ENCODE data around the gene GPRC5D.

Gene GPRC5D

DNA sequence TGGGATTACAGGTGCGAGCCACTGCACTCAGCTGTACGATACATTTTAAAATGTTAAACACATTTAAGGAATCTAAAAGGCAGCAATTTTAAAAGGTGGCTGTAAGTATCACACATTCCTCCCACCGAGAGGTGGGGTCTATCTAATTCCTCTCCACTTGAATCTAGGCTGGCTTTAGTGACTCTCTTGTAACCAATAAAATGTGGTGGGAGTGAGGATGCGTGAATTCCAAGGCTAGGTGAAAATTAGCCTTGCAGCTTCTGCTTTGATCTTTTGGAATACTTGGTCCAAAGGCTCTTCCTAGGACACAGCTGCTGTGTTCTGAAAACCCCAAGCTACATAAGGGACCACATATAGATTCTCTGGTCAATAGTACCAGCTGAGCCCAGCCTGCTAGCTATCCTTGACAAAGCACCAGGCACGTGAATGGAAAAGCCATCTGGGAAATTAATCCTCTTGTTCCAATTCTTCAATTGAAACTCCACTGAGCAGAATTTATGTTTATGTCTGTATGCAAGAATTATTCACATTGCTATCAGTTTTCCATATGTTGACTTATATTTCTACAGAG is 8.8 kb upstream of the GPRC5D start:
- TF ChIP-seq POLR2AphosphoS5 (IDR thresholded peaks at IDR 0.05; ENCODE audit: low read depth, low read length) (no peak), POLR2A (IDR thresholded peaks at IDR 0.05; ENCODE audit: low read depth, low read length) (no peak), PAX5 (IDR thresholded peaks at IDR 0.05; ENCODE audit: insufficient read depth, low read length, severe bottlenecking) (no peak), TAF1 (IDR thresholded peaks at IDR 0.05; ENCODE audit: low read depth, low read length) (no peak), SPI1 (IDR thresholded peaks at IDR 0.05; ENCODE audit: low read depth, low read length) (no peak), POU2F2 (IDR thresholded peaks at IDR 0.05; ENCODE audit: low read depth, low read length) (no peak)
- DNase-seq (ENCODE audit: insufficient read length, low spot score), result no peak
- FAIRE-seq, result no peak

- DNase-seq (ENCODE audit: insufficient read length, low spot score) (no peak), FAIRE-seq (no peak)
- TF ChIP-seq PAX5 (IDR thresholded peaks at IDR 0.05; ENCODE audit: insufficient read depth, low read length, severe bottlenecking), result no peak
- TF ChIP-seq TAF1 (IDR thresholded peaks at IDR 0.05; ENCODE audit: low read depth, low read length), result no peak
- TF ChIP-seq SPI1 (IDR thresholded peaks at IDR 0.05; ENCODE audit: low read depth, low read length), result no peak
- TF ChIP-seq POLR2AphosphoS5 (IDR thresholded peaks at IDR 0.05; ENCODE audit: low read depth, low read length), result no peak
- no peak for TF ChIP-seq POLR2A (IDR thresholded peaks at IDR 0.05; ENCODE audit: low read depth, low read length)
- TF ChIP-seq POU2F2 (IDR thresholded peaks at IDR 0.05; ENCODE audit: low read depth, low read length), result no peak
Observed at GRCh38 chr12:12958886-12959285, 6.9 kb upstream of the GPRC5D start.

DNA sequence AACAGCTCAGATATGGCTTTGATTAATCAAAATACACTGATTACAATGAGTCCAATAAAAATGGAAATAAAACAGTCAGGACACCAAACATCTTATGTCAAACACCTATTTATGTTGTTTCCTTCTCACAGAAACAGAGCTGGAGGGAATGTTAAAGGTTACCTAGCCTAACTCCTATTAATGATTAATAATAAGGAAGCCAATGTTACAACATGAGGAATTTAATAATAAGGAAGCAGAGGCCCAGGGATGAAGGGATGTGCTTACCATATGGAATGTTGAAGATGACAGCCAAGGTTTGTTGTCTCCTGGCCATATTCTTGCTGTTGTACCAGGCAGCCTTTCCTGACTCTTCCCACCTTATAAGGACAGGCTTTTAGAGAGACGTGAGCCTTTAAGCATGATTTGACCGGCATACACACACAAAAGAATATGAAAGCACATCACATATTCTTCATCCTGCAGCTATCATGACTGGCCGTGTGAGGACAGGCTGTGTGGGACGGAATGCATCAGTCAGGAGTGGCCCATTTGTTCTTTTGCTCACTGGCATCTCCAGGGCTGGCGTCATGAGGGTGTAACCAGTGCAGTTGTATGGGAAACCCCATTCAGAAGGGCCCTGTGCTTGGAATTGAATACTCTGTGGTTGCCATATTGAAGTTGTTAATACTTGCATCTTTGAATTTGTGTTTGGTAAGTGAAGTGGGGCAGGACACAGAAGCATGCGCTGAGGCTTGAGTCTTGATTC is 3.1 kb upstream of the GPRC5D start:
- FAIRE-seq (no peak), DNase-seq (ENCODE audit: insufficient read length, low spot score) (no peak)
- no peak for TF ChIP-seq SPI1 (IDR thresholded peaks at IDR 0.05; ENCODE audit: low read depth, low read length)

- TF ChIP-seq PAX5 (IDR thresholded peaks at IDR 0.05; ENCODE audit: insufficient read depth, low read length, severe bottlenecking) (no peak), POU2F2 (IDR thresholded peaks at IDR 0.05; ENCODE audit: low read depth, low read length) (no peak), TAF1 (IDR thresholded peaks at IDR 0.05; ENCODE audit: low read depth, low read length) (no peak), SPI1 (IDR thresholded peaks at IDR 0.05; ENCODE audit: low read depth, low read length) (no peak), POLR2A (IDR thresholded peaks at IDR 0.05; ENCODE audit: low read depth, low read length) (no peak), POLR2AphosphoS5 (IDR thresholded peaks at IDR 0.05; ENCODE audit: low read depth, low read length) (no peak)
- no peak for DNase-seq (ENCODE audit: insufficient read length, low spot score)
- no peak for FAIRE-seq
Observed at GRCh38 chr12:12954356-12954755, 2.4 kb upstream of the GPRC5D start.

DNA sequence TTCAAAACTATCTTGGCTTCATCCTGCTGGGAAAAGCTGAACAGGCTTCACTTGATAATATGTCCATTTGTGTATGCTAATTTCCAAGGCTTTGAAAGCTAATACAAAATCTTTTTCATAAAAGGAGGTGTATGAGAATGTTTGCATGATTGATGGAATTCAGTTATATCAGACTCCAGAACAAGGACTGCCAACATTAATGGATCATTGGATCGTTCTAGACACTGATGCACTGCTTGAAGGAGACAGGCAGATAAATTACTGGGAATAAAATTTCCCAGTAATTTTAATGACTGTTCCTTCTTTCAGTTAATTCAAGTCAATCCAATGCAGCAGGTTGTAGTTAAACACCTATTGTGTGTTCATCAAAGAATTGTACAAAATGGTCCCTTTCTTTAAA is 466 bp downstream of the GPRC5D start:
- TF ChIP-seq PAX5 (IDR thresholded peaks at IDR 0.05; ENCODE audit: insufficient read depth, low read length, severe bottlenecking) (no peak), SPI1 (IDR thresholded peaks at IDR 0.05; ENCODE audit: low read depth, low read length) (no peak), POU2F2 (IDR thresholded peaks at IDR 0.05; ENCODE audit: low read depth, low read length) (no peak), TAF1 (IDR thresholded peaks at IDR 0.05; ENCODE audit: low read depth, low read length) (no peak), POLR2A (IDR thresholded peaks at IDR 0.05; ENCODE audit: low read depth, low read length) (no peak), POLR2AphosphoS5 (IDR thresholded peaks at IDR 0.05; ENCODE audit: low read depth, low read length) (no peak)
- no peak for DNase-seq (ENCODE audit: insufficient read length, low spot score)
- no peak for FAIRE-seq

DNA sequence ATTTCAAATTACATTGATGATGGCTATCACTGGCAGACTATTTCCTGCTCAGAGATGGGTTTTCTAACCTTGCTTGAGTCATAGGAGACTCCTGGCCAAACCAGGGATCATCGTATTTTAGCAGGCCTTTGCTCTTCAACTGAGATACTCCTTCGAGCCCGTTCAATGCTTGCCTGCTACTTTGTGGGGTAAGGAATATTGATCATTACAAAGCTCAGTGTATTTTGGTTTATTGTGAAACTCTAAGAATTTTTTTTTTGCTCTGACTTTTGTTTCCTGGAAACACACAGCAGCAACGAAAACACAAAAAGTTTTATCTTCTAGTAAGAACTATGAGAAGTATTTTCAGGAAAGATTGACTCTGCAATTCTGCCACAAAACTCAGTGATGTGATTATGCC is 4.1 kb downstream of the GPRC5D start:
- TF ChIP-seq POLR2AphosphoS5 (IDR thresholded peaks at IDR 0.05; ENCODE audit: low read depth, low read length) (no peak), POU2F2 (IDR thresholded peaks at IDR 0.05; ENCODE audit: low read depth, low read length) (no peak)
- no peak for FAIRE-seq
- no peak for DNase-seq (ENCODE audit: insufficient read length, low spot score)

DNA sequence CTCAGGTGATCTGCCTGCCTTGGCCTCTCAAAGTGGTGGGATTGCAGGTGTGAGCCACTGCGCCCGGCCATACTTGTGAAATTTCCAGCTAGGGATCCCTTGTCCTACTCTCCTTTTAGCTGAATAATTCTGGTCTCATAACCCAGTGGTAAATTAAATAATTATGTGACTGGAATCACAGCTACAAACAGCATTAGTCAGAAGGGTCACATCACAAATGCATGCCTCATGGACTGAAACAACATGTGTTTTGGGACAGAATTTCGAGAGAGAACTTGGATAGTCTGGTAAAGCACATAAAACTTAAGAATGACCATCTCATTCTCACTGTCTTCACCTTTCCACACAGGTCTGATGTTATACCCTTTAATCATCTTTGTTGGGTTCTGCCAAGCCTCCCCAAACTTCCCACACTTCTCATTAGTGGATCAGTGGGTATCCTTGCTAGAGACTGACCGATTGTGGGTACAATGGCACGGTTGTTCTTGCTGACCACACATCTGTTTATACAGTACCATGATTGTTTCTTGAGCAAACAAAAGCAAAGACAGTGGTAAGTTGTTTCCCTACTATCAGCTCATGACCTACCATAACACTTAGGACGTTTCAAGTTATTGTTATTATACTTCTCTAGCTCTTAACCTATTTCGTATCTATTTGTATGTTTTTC is 5.1 kb downstream of the GPRC5D start:
- TF ChIP-seq SPI1 (IDR thresholded peaks at IDR 0.05; ENCODE audit: low read depth, low read length) (no peak), POLR2A (IDR thresholded peaks at IDR 0.05; ENCODE audit: low read depth, low read length) (no peak), POU2F2 (IDR thresholded peaks at IDR 0.05; ENCODE audit: low read depth, low read length) (no peak), PAX5 (IDR thresholded peaks at IDR 0.05; ENCODE audit: insufficient read depth, low read length, severe bottlenecking) (no peak), TAF1 (IDR thresholded peaks at IDR 0.05; ENCODE audit: low read depth, low read length) (no peak), POLR2AphosphoS5 (IDR thresholded peaks at IDR 0.05; ENCODE audit: low read depth, low read length) (no peak)
- DNase-seq (ENCODE audit: insufficient read length, low spot score), result no peak

DNA sequence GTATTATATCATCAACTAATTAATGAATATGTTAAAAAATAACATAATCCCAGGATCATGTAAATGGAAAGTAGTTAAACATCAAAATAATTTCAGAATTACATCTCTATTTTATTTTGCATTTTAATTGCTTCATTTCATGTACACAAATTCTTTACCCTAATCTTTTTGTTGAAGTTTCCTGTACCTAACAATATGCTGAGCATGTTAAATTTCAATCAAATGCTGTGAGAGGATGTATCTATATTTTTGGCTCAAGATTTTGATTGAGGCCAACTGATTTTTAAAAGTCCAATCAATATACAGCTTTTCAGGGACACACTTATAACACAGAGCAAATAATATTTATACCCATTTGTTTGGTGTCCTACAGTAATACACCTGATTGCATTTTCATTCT is 6.4 kb downstream of the GPRC5D start:
- DNase-seq (ENCODE audit: insufficient read length, low spot score), result no peak
- no peak for FAIRE-seq
- no peak for TF ChIP-seq SPI1 (IDR thresholded peaks at IDR 0.05; ENCODE audit: low read depth, low read length)
- TF ChIP-seq POU2F2 (IDR thresholded peaks at IDR 0.05; ENCODE audit: low read depth, low read length), result no peak
- no peak for TF ChIP-seq POLR2A (IDR thresholded peaks at IDR 0.05; ENCODE audit: low read depth, low read length)
- no peak for TF ChIP-seq TAF1 (IDR thresholded peaks at IDR 0.05; ENCODE audit: low read depth, low read length)
- TF ChIP-seq POLR2AphosphoS5 (IDR thresholded peaks at IDR 0.05; ENCODE audit: low read depth, low read length), result no peak
- no peak for TF ChIP-seq PAX5 (IDR thresholded peaks at IDR 0.05; ENCODE audit: insufficient read depth, low read length, severe bottlenecking)

More for the DNA sequence above, 5.1 kb downstream of the GPRC5D start:
- no peak for FAIRE-seq

- no peak for DNase-seq (ENCODE audit: insufficient read length, low spot score)
- FAIRE-seq, result no peak
- TF ChIP-seq POLR2A (IDR thresholded peaks at IDR 0.05; ENCODE audit: low read depth, low read length) (no peak), POU2F2 (IDR thresholded peaks at IDR 0.05; ENCODE audit: low read depth, low read length) (no peak), PAX5 (IDR thresholded peaks at IDR 0.05; ENCODE audit: insufficient read depth, low read length, severe bottlenecking) (no peak), POLR2AphosphoS5 (IDR thresholded peaks at IDR 0.05; ENCODE audit: low read depth, low read length) (no peak)
Observed at GRCh38 chr12:12943586-12944260, 8.2 kb downstream of the GPRC5D start.

Measured in GM12891 (cell line).